ENCODE measurements around the gene SERPINA12. TPM values are rescaled to one million over a fixed set of nuclear protein-coding genes. Genes with fewer than 3 reads are reported as not detected.

The SERPINA12 gene
- total RNA-seq, 1 donor from 2014 or later: not detected

DNA sequence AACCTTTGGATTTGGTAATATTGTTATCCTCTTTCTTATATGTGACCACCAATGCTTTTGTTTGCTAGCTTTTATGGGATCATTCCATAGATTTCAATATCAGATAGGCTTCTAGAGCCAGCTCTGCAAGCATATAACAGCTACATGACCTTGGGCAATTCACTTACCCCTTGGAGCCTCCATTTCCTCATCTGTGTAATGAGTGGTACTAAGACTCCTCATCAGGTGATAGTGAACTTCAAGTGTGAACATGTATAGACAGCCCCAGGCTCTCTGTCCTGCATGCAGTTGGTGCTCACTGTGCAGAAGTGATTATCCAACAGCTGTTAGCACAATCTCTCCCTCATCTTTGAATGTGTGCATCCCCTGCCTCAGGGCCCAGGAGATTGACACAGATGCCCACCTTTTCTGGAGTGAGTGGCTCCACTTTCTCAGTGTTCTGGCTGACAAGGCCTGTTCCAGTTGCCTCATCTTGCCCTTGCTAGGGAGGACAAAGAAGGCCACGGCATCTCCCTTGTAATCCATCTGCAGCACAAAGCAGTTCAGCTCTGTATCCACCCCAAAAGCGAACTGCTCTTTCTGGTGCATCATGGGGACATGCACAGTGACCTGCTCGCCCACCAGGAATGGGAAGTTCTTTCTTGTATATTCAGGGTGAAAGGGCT is 42.4 kb downstream of the SERPINA12 start:
- Histone ChIP-seq H3K4me1 (ENCODE audit: insufficient read depth, low read length) (no peaks in the 10 kb centered on the region), H3K27ac (ENCODE audit: low read depth, low read length) (no peak overlapping the region), H4K20me1 (ENCODE audit: insufficient read depth, low read length) (no peaks in the 10 kb centered on the region), H2AFZ (ENCODE audit: low read depth, low read length) (no peak overlapping the region), H3K27me3 (ENCODE audit: insufficient read depth, low read length) (peaks cover 2% of the 10 kb centered on the region), H3K79me2 (ENCODE audit: insufficient read depth, low read length) (no peaks in the 10 kb centered on the region), H3K9ac (ENCODE audit: low read length) (no peak overlapping the region), H3K9me3 (ENCODE audit: insufficient read depth, low read depth, low read length) (peaks cover 15% of the 10 kb centered on the region), H3K4me3 (ENCODE audit: insufficient read depth, low read depth, low read length) (no peak overlapping the region), H3K4me2 (ENCODE audit: low read length) (no peak overlapping the region), H3K36me3 (ENCODE audit: insufficient read depth, low read length) (no peaks in the 10 kb centered on the region)
- Mint-ChIP-seq H3K27me3 (ENCODE audit: low read depth, unreplicated experiment) (peaks cover 40% of the 10 kb centered on the region), H3K36me3 (ENCODE audit: low read depth, unreplicated experiment) (no peaks in the 10 kb centered on the region), H3K27ac (ENCODE audit: unreplicated experiment) (no peak overlapping the region), H3K9me3 (ENCODE audit: unreplicated experiment) (peaks cover 18% of the 10 kb centered on the region), H3K4me3 (ENCODE audit: unreplicated experiment) (no peak overlapping the region), H3K4me1 (ENCODE audit: low read depth, unreplicated experiment) (peaks cover 2% of the 10 kb centered on the region)
- TF ChIP-seq CTCF (IDR thresholded peaks at IDR 0.05; ENCODE audit: insufficient read depth, low read depth, low read length) (no peak), EZH2 (IDR thresholded peaks at IDR 0.05; ENCODE audit: insufficient read depth, low read length) (no peak)
- DNase-seq (ENCODE audit: low read depth) (no peak), FAIRE-seq (no peak)

DNA sequence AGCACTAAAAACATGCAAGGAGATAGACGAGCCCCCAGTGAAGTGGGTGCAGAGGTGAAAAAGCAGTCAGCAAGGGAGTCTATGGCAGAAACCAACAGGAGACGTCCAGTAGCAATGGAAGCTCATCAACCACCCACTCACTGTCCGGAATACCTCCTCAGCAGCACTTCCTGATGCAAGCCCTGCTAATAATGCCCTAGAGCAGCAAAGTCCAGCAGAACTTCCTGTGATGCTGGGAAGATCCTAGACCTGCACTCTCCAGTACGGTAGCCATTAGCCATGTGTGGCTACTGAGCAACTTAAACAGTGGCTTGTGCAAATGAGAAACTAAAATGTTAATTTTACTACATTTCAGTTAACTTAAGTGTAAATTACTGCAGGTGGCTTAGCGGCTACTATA is 44.2 kb downstream of the SERPINA12 start:
- H3K27ac Mint-ChIP-seq (ENCODE audit: unreplicated experiment): no peak overlapping the region
- H3K36me3 ChIP-seq (ENCODE audit: insufficient read depth, low read length): no peaks in the 10 kb centered on the region
- H3K4me3 Mint-ChIP-seq (ENCODE audit: unreplicated experiment): no peak overlapping the region
- H3K4me2 ChIP-seq (ENCODE audit: low read length): no peak overlapping the region
- FAIRE-seq (no peak), DNase-seq (ENCODE audit: low read depth) (no peak)
- peaks cover 2% of the 10 kb centered on the region for H3K27me3 ChIP-seq (ENCODE audit: insufficient read depth, low read length)
- peaks cover 2% of the 10 kb centered on the region for H3K36me3 Mint-ChIP-seq (ENCODE audit: low read depth, unreplicated experiment)
- TF ChIP-seq EZH2 (IDR thresholded peaks at IDR 0.05; ENCODE audit: insufficient read depth, low read length): no peak
- no peak for TF ChIP-seq CTCF (IDR thresholded peaks at IDR 0.05; ENCODE audit: insufficient read depth, low read depth, low read length)
- H3K9ac ChIP-seq (ENCODE audit: low read length): no peak overlapping the region
- peaks cover 17% of the 10 kb centered on the region for H3K9me3 Mint-ChIP-seq (ENCODE audit: unreplicated experiment)
- no peak overlapping the region for H3K27ac ChIP-seq (ENCODE audit: low read depth, low read length)
- no peaks in the 10 kb centered on the region for H3K79me2 ChIP-seq (ENCODE audit: insufficient read depth, low read length)
- H3K4me1 ChIP-seq (ENCODE audit: insufficient read depth, low read length): no peaks in the 10 kb centered on the region
- H3K4me3 ChIP-seq (ENCODE audit: insufficient read depth, low read depth, low read length): no peak overlapping the region
- no peaks in the 10 kb centered on the region for H4K20me1 ChIP-seq (ENCODE audit: insufficient read depth, low read length)
- H3K4me1 Mint-ChIP-seq (ENCODE audit: low read depth, unreplicated experiment): peaks cover 2% of the 10 kb centered on the region
- H3K27me3 Mint-ChIP-seq (ENCODE audit: low read depth, unreplicated experiment): peaks cover 29% of the 10 kb centered on the region
- H3K9me3 ChIP-seq (ENCODE audit: insufficient read depth, low read depth, low read length): peaks cover 15% of the 10 kb centered on the region
- no peak overlapping the region for H2AFZ ChIP-seq (ENCODE audit: low read depth, low read length)

- Histone ChIP-seq H2AFZ (ENCODE audit: low read depth, low read length) (no peak overlapping the region), H3K27me3 (ENCODE audit: insufficient read depth, low read length) (peaks cover 2% of the 10 kb centered on the region), H3K4me1 (ENCODE audit: insufficient read depth, low read length) (no peaks in the 10 kb centered on the region), H4K20me1 (ENCODE audit: insufficient read depth, low read length) (no peaks in the 10 kb centered on the region), H3K27ac (ENCODE audit: low read depth, low read length) (no peak overlapping the region), H3K9me3 (ENCODE audit: insufficient read depth, low read depth, low read length) (peaks cover 15% of the 10 kb centered on the region), H3K4me3 (ENCODE audit: insufficient read depth, low read depth, low read length) (no peak overlapping the region), H3K9ac (ENCODE audit: low read length) (no peak overlapping the region), H3K4me2 (ENCODE audit: low read length) (no peak overlapping the region), H3K79me2 (ENCODE audit: insufficient read depth, low read length) (no peaks in the 10 kb centered on the region), H3K36me3 (ENCODE audit: insufficient read depth, low read length) (no peaks in the 10 kb centered on the region)
- H3K36me3 Mint-ChIP-seq (ENCODE audit: low read depth, unreplicated experiment): peaks cover 2% of the 10 kb centered on the region
- H3K9me3 Mint-ChIP-seq (ENCODE audit: unreplicated experiment): peaks cover 17% of the 10 kb centered on the region
- no peak overlapping the region for H3K4me3 Mint-ChIP-seq (ENCODE audit: unreplicated experiment)
- H3K4me1 Mint-ChIP-seq (ENCODE audit: low read depth, unreplicated experiment): peaks cover 2% of the 10 kb centered on the region
- no peak for FAIRE-seq
- DNase-seq (ENCODE audit: low read depth): no peak
- peaks cover 25% of the 10 kb centered on the region for H3K27me3 Mint-ChIP-seq (ENCODE audit: low read depth, unreplicated experiment)
- TF ChIP-seq EZH2 (IDR thresholded peaks at IDR 0.05; ENCODE audit: insufficient read depth, low read length): no peak
- no peak for TF ChIP-seq CTCF (IDR thresholded peaks at IDR 0.05; ENCODE audit: insufficient read depth, low read depth, low read length)
- H3K27ac Mint-ChIP-seq (ENCODE audit: unreplicated experiment): no peak overlapping the region
These were observed 45.0 kb downstream of the SERPINA12 start for GRCh38 chr14:94464290-94464689.
